Measurements from ENCODE around the gene RPL6. TPM values are rescaled to one million over a fixed set of nuclear protein-coding genes. Genes with fewer than 3 reads are reported as not detected.

Gene RPL6
- 2,050 and 3,219 TPM in 2 replicates for total RNA-seq

GRCh38 chr12:112409064-112409905 is at the start of gene RPL6:
Gene RPL6 (minus strand): TSS chr12:112409605. CDS start chr12:112408656, 949 bp downstream.

GRCh38 chr12:112418608-112419296 is 9.3 kb upstream of the RPL6 start, which contains the start of gene PTPN11:
Gene PTPN11 (plus strand): TSS chr12:112418947. CDS start chr12:112419112, 165 bp downstream.

GRCh38 chr12:112381883-112382796 is 27.3 kb downstream of the RPL6 start, which contains the start of gene HECTD4:
Gene HECTD4 (minus strand): TSS chr12:112382431. CDS start chr12:112382128, 303 bp downstream.

Other genes with a start within 250 kb of the RPL6 start
- 6.5 and 13.1 TPM in 2 replicates for gene HECTD4, start 27.2 kb downstream of the RPL6 start, total RNA-seq
- 58.3 and 58.7 TPM in 2 replicates for gene PTPN11, start 9.3 kb upstream of the RPL6 start, total RNA-seq